Measurements from ENCODE around the gene RIGI. TPM values are rescaled to one million over a fixed set of nuclear protein-coding genes. Genes with fewer than 3 reads are reported as not detected.

RIGI gene
- total and polyA plus RNA-seq, 9 of the 15 experiments (the other 6 are each of a cell fraction or from before 2014, with no cell fraction given) = 0.27 to 1.1 (median 0.54) TPM

DNA sequence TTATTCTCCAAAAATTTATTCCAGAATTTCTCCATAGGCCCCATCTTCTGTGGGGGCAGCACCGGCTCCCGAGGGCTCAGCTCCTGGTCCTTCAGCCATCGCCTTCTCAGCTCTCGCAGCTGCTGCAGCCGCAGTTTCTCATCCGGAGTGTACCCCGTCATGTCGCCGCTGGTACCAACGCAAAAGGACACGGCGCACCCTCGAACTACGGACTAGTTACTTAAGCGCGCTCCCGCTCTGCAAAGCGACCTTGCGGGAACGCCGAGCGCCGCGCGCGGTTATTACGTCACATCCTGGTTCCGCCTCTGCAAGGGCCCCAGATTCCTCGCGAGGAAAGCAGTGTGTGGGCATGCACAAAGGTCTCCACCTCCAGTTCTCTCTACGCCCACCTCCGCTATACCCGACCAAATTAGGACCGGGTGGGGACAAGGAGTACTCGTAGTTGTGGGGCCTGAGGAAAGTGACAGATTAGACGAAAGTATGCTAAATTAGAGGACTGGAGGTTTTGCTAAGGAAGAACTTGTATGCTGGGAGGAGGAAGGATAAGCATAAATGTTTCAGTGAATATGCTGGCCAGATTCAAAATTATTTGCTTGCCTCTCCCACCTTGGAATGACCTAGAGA lies 47.0 kb upstream of the RIGI start, which contains the start of gene NDUFB6 (continued):
- TF ChIP-seq TSHZ1 (CRISPR knock-in tag; IDR thresholded peaks at IDR 0.05) = no peak
- no peak for TF ChIP-seq TAF15 (IDR thresholded peaks at IDR 0.05; ENCODE audit: low read depth, low read length)
- TF ChIP-seq HLTF (IDR thresholded peaks at IDR 0.05) = no peak
- no peak for TF ChIP-seq ZNF445 (CRISPR knock-in tag; IDR thresholded peaks at IDR 0.05; ENCODE audit: low read depth)
- no peak for TF ChIP-seq ELF2 (CRISPR knock-in tag; IDR thresholded peaks at IDR 0.05)
- no peak for TF ChIP-seq PHF21A (IDR thresholded peaks at IDR 0.05; ENCODE audit: borderline replicate concordance, low read depth)
- no peak for TF ChIP-seq FOXJ2 (tag; IDR thresholded peaks at IDR 0.05)
- TF ChIP-seq MCM5 (IDR thresholded peaks at IDR 0.05; ENCODE audit: low read depth) = no peak
- TF ChIP-seq FOXM1 (IDR thresholded peaks at IDR 0.05; ENCODE audit: low read depth) = no peak
- no peak for TF ChIP-seq FOXM1 (CRISPR knock-in tag; IDR thresholded peaks at IDR 0.05; ENCODE audit: low read depth)
- TF ChIP-seq, protein P1, sequence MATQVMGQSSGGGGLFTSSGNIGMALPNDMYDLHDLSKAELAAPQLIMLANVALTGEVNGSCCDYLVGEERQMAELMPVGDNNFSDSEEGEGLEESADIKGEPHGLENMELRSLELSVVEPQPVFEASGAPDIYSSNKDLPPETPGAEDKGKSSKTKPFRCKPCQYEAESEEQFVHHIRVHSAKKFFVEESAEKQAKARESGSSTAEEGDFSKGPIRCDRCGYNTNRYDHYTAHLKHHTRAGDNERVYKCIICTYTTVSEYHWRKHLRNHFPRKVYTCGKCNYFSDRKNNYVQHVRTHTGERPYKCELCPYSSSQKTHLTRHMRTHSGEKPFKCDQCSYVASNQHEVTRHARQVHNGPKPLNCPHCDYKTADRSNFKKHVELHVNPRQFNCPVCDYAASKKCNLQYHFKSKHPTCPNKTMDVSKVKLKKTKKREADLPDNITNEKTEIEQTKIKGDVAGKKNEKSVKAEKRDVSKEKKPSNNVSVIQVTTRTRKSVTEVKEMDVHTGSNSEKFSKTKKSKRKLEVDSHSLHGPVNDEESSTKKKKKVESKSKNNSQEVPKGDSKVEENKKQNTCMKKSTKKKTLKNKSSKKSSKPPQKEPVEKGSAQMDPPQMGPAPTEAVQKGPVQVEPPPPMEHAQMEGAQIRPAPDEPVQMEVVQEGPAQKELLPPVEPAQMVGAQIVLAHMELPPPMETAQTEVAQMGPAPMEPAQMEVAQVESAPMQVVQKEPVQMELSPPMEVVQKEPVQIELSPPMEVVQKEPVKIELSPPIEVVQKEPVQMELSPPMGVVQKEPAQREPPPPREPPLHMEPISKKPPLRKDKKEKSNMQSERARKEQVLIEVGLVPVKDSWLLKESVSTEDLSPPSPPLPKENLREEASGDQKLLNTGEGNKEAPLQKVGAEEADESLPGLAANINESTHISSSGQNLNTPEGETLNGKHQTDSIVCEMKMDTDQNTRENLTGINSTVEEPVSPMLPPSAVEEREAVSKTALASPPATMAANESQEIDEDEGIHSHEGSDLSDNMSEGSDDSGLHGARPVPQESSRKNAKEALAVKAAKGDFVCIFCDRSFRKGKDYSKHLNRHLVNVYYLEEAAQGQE (IDR thresholded peaks at IDR 0.05; ENCODE audit: borderline replicate concordance) = no peak
- TF ChIP-seq, protein P1 (CRISPR knock-in tag; IDR thresholded peaks at IDR 0.05; ENCODE audit: low read depth) = no peak
- TF ChIP-seq BMI1 (IDR thresholded peaks at IDR 0.05; ENCODE audit: low read length) = no peak
- 0 out of 2 replicates have a peak, but pooled peaks have one; percentile 20 for TF ChIP-seq LEF1 (IDR thresholded peaks at IDR 0.05)
- TF ChIP-seq BHLHE40 (IDR thresholded peaks at IDR 0.05; ENCODE audit: low read length) = no peak
- TF ChIP-seq ZNF395 (CRISPR knock-in tag; IDR thresholded peaks at IDR 0.05) = 0 out of 2 replicates have a peak, but pooled peaks have one; percentile 22
- no peak for TF ChIP-seq ZNF3 (CRISPR knock-in tag; IDR thresholded peaks at IDR 0.05)
- TF ChIP-seq RBM25 (IDR thresholded peaks at IDR 0.05; ENCODE audit: low read depth, low read length, severe bottlenecking) = no peak
